Measurements from ENCODE around the gene ATF2.

GRCh38 chr2:175164235-175164634 is 3.8 kb downstream of the ATF2 start:
- TF ChIP-seq CTCF (IDR thresholded peaks at IDR 0.05 in 8 of 11, conservative IDR thresholded peaks at IDR 0.05 in 3 of 11) (no peak), POLR2AphosphoS5 (IDR thresholded peaks at IDR 0.05) (no peak), POLR2A (IDR thresholded peaks at IDR 0.05) (no peak)

All from spleen (tissue), 7 donors.